Endothelial cell (in vitro differentiated cells): ENCODE data around the gene FAM168B. TPM values are rescaled to one million over a fixed set of nuclear protein-coding genes. Genes with fewer than 3 reads are reported as not detected.
"Not testable (repeated sequence)": the region's sequence is repeated elsewhere in the genome, so short reads cannot be mapped to it uniquely, and the experiment has no call there.

Experiments used
- DNase-seq: peaks from one replicate; pipeline ENCODE4 v3.0.0; 2021; ENCODE audit warnings: low spot score
- H3K27ac Mint-ChIP-seq: one replicate; pipeline ENCODE4 v1.8.0; 2021; ENCODE audit warnings: mixed read lengths, inconsistent platforms; ENCODE audit not compliant: unreplicated experiment
- H3K27me3 Mint-ChIP-seq: one replicate; pipeline ENCODE4 v1.8.0; 2021; ENCODE audit warnings: mild to moderate bottlenecking, moderate library complexity, mixed read lengths, inconsistent platforms; ENCODE audit not compliant: unreplicated experiment
- H3K36me3 Mint-ChIP-seq: one replicate; pipeline ENCODE4 v1.8.0; 2021; ENCODE audit warnings: mild to moderate bottlenecking, low read depth, mixed read lengths, inconsistent platforms; ENCODE audit not compliant: unreplicated experiment
- H3K4me1 Mint-ChIP-seq: one replicate; pipeline ENCODE4 v1.8.0; 2021; ENCODE audit warnings: mild to moderate bottlenecking, mixed read lengths, inconsistent platforms; ENCODE audit not compliant: unreplicated experiment
- H3K4me3 Mint-ChIP-seq: one replicate; pipeline ENCODE4 v1.8.0; 2021; ENCODE audit warnings: mild to moderate bottlenecking, mixed read lengths, inconsistent platforms; ENCODE audit not compliant: unreplicated experiment
- H3K9me3 Mint-ChIP-seq: one replicate; pipeline ENCODE4 v1.8.0; 2021; ENCODE audit warnings: mixed read lengths, inconsistent platforms; ENCODE audit not compliant: unreplicated experiment
- CTCF ChIP-seq: fragments of 200-600 bp; sonication (generic); IDR thresholded peaks from one replicate; pipeline ENCODE4 v1.5.0; 2021; ENCODE audit warnings: antibody characterized with exemption; ENCODE audit not compliant: unreplicated experiment
- total RNA-seq: library from RNA; stranded (reverse); fragmentation: NEBNext Ultra II Directional; extraction: Animal tissue kit (Norgen Biotek cat#: 25700); gene quantifications from one replicate; pipeline ENCODE4 v1.2.1, GENCODE V29; 2021; ENCODE audit not compliant: unreplicated experiment

The FAM168B gene
- total RNA-seq, 1 donor from 2014 or later, result 72.0 TPM

- Mint-ChIP-seq H3K27ac (no peak overlapping the region), H3K4me3 (no peak overlapping the region), H3K36me3 (peaks cover 24% of the 10 kb centered on the region), H3K27me3 (peaks cover 2% of the 10 kb centered on the region), H3K4me1 (no peaks in the 10 kb centered on the region), H3K9me3 (no peaks in the 10 kb centered on the region)
- TF ChIP-seq CTCF, result no peak
- no peak for DNase-seq
Observed at GRCh38 chr2:131122496-131122895, 29.2 kb upstream of the FAM168B start.

- Mint-ChIP-seq H3K4me3 (no peak overlapping the region), H3K27ac (no peak overlapping the region), H3K9me3 (no peaks in the 10 kb centered on the region), H3K4me1 (no peaks in the 10 kb centered on the region), H3K27me3 (peaks cover 2% of the 10 kb centered on the region), H3K36me3 (peaks cover 17% of the 10 kb centered on the region)
- DNase-seq, result no peak
- TF ChIP-seq CTCF, result no peak
Observed at GRCh38 chr2:131121464-131121863, 28.2 kb upstream of the FAM168B start.

GRCh38 chr2:131120815-131121317 is 27.6 kb upstream of the FAM168B start:
- no peaks in the 10 kb centered on the region for H3K9me3 Mint-ChIP-seq
- no peak for TF ChIP-seq CTCF
- peaks cover 15% of the 10 kb centered on the region for H3K36me3 Mint-ChIP-seq
- no peak overlapping the region for H3K4me3 Mint-ChIP-seq
- no peak overlapping the region for H3K27ac Mint-ChIP-seq
- no peaks in the 10 kb centered on the region for H3K4me1 Mint-ChIP-seq
- peaks cover 2% of the 10 kb centered on the region for H3K27me3 Mint-ChIP-seq
- no peak for DNase-seq

GRCh38 chr2:131115752-131116151 is 22.5 kb upstream of the FAM168B start:
- H3K4me1 Mint-ChIP-seq, result peaks cover 20% of the 10 kb centered on the region
- peaks cover under 1% of the 10 kb centered on the region for H3K27me3 Mint-ChIP-seq
- no peak overlapping the region for H3K4me3 Mint-ChIP-seq
- no peak for DNase-seq
- H3K27ac Mint-ChIP-seq, result no peak overlapping the region
- H3K36me3 Mint-ChIP-seq, result peaks cover 6% of the 10 kb centered on the region
- TF ChIP-seq CTCF, result no peak
- no peaks in the 10 kb centered on the region for H3K9me3 Mint-ChIP-seq

GRCh38 chr2:131114950-131115349 is 21.7 kb upstream of the FAM168B start:
- H3K9me3 Mint-ChIP-seq, H3K4me3 Mint-ChIP-seq: not testable (repeated sequence)

More at GRCh38 chr2:131114950-131115349, 21.7 kb upstream of the FAM168B start:
- not testable (repeated sequence) for H3K27ac Mint-ChIP-seq, H3K36me3 Mint-ChIP-seq, H3K27me3 Mint-ChIP-seq, DNase-seq
- peaks cover 26% of the 10 kb centered on the region for H3K4me1 Mint-ChIP-seq
